Daoy (cell line): ENCODE measurements around the gene SPON2. TPM values are rescaled to one million over a fixed set of nuclear protein-coding genes. Genes with fewer than 3 reads are reported as not detected.

Experiments used
- DNase-seq: peaks from one replicate; pipeline ENCODE4 v3.0.0-alpha.2; 2015; ENCODE audit warnings: low read depth
- total RNA-seq: library from RNA; depleted of rRNA; stranded (reverse); fragments of >200 nt; shearing (Covaris generic); gene quantifications from 2 replicates; pipeline ENCODE4 v1.2.3, GENCODE V29; 2014

SPON2 gene
- total RNA-seq, 1 experiment from 2014 or later = 0.29 TPM

GRCh38 chr4:1195109-1195671 lies 22.8 kb upstream of the SPON2 start:
- DNase-seq = peak; percentile 16

GRCh38 chr4:1194010-1194900 lies 21.9 kb upstream of the SPON2 start:
- peak; percentile 58 for DNase-seq

GRCh38 chr4:1193206-1194009 lies 21.0 kb upstream of the SPON2 start:
- DNase-seq = peak; percentile 4

- peak; percentile 19 for DNase-seq
Observed at GRCh38 chr4:1192493-1193205, 20.3 kb upstream of the SPON2 start.

GRCh38 chr4:1192091-1192492 lies 19.7 kb upstream of the SPON2 start:
- DNase-seq = peak; percentile 92

- peak; percentile 1 for DNase-seq
Observed at GRCh38 chr4:1191621-1192020, 19.2 kb upstream of the SPON2 start.

- peak; percentile 8 for DNase-seq
Observed at GRCh38 chr4:1187182-1187581, 14.8 kb upstream of the SPON2 start.

GRCh38 chr4:1183985-1184773 lies 11.8 kb upstream of the SPON2 start:
- DNase-seq = peak; percentile 5

- DNase-seq = no peak
Observed at GRCh38 chr4:1182313-1182712, 9.9 kb upstream of the SPON2 start.

- no peak for DNase-seq
Observed at GRCh38 chr4:1180663-1181062, 8.3 kb upstream of the SPON2 start.

GRCh38 chr4:1179976-1180375 lies 7.6 kb upstream of the SPON2 start:
- no peak for DNase-seq

GRCh38 chr4:1179089-1179441 lies 6.7 kb upstream of the SPON2 start:
- DNase-seq = no peak

- no peak for DNase-seq
Observed at GRCh38 chr4:1178300-1179088, 6.1 kb upstream of the SPON2 start.

- DNase-seq = peak; percentile 69
Observed at GRCh38 chr4:1177274-1178141, 5.1 kb upstream of the SPON2 start.

GRCh38 chr4:1176398-1177273 lies 4.3 kb upstream of the SPON2 start:
- no peak for DNase-seq

- no peak for DNase-seq
Observed at GRCh38 chr4:1175635-1176229, 3.3 kb upstream of the SPON2 start.

- DNase-seq = no peak
Observed at GRCh38 chr4:1174941-1175634, 2.7 kb upstream of the SPON2 start.
